Epithelial cell of proximal tubule (primary cell): ENCODE measurements around the gene ATP5MG. TPM values are rescaled to one million over a fixed set of nuclear protein-coding genes. Genes with fewer than 3 reads are reported as not detected.
"Not testable (repeated sequence)": the region's sequence is repeated elsewhere in the genome, so short reads cannot be mapped to it uniquely, and the experiment has no call there.

Experiments
- DNase-seq: peaks from one replicate; pipeline ENCODE4 v3.0.0-alpha.2; 2011; ENCODE audit warnings: low read depth
- H3K4me3 ChIP-seq: 2 replicates; pipeline ENCODE4 v1.5.1; 2011; ENCODE audit warnings: low read depth, mild to moderate bottlenecking, low read length
- CTCF ChIP-seq: conservative IDR thresholded peaks from 2 replicates; pipeline ENCODE4 v1.5.1; 2012; ENCODE audit warnings: low read depth, mild to moderate bottlenecking, low read length
- total RNA-seq: library from RNA; depleted of rRNA; stranded (reverse); fragments of >200 nt; gene quantifications from 2 replicates; pipeline ENCODE4 v1.2.3, GENCODE V29; 2015

The ATP5MG gene
- total RNA-seq, 1 donor from 2014 or later: 82.7 TPM

DNA sequence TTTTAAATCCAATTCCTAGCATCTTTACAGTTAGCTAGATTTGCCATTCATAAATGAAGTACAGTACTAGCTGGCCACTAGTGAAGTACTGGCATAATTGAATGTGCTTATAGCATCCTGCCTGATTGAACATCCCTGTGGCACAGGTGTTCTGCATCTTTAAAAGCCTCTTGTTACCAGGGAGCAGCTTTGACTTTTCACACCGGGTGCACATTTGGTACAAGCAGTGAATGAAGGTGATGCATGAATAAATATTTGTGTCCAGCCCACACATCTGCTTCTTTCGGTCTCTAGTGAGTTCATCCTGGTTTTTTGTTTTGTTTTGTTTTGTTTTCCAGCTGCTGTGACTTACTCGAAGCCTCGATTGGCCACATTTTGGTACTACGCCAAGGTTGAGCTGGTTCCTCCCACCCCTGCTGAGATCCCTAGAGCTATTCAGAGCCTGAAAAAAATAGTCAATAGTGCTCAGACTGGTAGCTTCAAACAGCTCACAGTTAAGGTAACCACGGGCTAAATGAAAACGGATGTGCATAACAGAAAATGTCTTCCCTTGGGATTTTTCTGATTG lies 5.3 kb downstream of the ATP5MG start:
- no peak for TF ChIP-seq CTCF
- no peak for DNase-seq
- no peak overlapping the region for H3K4me3 ChIP-seq

GRCh38 chr11:118410055-118410745 lies 8.8 kb downstream of the ATP5MG start:
- no peak for TF ChIP-seq CTCF
- H3K4me3 ChIP-seq: no peak overlapping the region
- no peak for DNase-seq

- no peak overlapping the region for H3K4me3 ChIP-seq
- TF ChIP-seq CTCF: no peak
- no peak for DNase-seq
Observed at GRCh38 chr11:118411530-118411929, 10.1 kb downstream of the ATP5MG start.

DNA sequence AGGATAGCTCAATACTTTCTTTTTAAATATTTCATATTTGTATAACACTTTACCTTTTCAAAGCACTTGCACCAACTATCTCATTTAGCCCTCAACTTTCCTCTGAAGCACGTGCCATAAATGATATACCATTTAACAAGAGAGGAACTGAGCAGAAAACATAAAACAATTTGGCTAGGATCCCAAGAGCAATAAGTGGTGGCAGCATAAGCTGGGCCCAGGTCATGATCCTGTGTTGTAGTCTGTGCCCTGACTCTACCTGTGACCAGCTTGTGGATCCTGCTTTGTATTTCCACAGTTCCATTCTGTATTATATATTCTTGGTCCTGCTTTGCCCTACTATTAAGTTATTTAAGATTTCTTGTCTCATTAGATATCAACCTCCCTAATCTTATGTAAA lies 11.5 kb downstream of the ATP5MG start:
- H3K4me3 ChIP-seq: no peak overlapping the region
- no peak for DNase-seq
- TF ChIP-seq CTCF: no peak

DNA sequence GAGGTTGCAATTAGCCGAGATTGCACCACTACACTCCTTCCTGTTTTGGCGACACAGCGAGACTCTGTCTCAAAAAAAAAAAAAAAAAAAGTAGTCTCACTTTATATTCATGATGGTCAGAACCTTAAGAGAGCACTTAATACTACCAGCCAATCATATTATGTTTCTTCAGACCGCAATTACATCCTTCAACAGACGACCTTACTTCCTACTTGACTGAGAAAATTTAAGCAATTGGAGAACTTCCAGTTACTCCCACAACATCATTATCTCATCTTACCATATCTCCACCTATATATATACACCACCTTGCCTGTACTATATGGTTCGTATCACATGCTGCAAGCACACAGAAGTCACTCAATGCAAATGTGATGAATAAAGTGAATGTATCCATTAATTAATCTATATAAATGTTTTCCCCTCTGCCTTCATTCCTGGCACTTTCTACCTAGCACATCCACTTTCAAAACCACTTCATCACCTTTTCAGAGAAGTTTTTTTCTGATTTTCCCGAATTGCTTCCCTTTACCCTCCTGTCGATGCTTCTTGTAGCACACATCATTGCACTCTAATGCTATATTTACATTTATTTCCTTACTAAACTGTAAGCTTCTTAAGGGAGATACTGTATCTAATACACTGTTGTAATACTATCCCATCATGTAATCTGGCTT lies 13.8 kb downstream of the ATP5MG start:
- DNase-seq: no peak
- TF ChIP-seq CTCF: no peak

DNA sequence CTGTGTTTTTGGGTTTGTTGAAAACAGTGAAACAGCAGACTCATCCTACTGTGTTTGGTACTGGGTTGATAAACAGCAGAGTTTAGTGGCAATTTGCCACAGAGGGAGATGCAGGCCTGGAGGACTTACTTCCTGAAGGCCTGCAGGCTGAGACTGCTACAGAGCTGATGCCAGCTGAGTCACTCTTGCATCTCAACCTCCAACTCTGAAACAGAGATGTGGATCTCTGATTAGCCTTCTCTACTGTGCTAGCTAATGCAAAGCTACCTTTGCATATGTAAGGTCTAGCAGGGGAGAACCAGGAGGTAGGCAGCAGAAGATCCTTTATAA lies 14.3 kb downstream of the ATP5MG start:
- no peak for TF ChIP-seq CTCF
- DNase-seq: peak; percentile 63
- H3K4me3 ChIP-seq: no peak overlapping the region

More for the DNA sequence above, 13.8 kb downstream of the ATP5MG start:
- no peak overlapping the region for H3K4me3 ChIP-seq

GRCh38 chr11:118416900-118417299 lies 15.5 kb downstream of the ATP5MG start:
- DNase-seq, H3K4me3 ChIP-seq: not testable (repeated sequence)
